Measurements from ENCODE around the gene PPP4C.
A peak's percentile ranks its signal among the peaks of the same experiment; 100 is the strongest.
"Not testable (repeated sequence)": the region's sequence is repeated elsewhere in the genome, so short reads cannot be mapped to it uniquely, and the experiment has no call there.

The PPP4C gene

DNA sequence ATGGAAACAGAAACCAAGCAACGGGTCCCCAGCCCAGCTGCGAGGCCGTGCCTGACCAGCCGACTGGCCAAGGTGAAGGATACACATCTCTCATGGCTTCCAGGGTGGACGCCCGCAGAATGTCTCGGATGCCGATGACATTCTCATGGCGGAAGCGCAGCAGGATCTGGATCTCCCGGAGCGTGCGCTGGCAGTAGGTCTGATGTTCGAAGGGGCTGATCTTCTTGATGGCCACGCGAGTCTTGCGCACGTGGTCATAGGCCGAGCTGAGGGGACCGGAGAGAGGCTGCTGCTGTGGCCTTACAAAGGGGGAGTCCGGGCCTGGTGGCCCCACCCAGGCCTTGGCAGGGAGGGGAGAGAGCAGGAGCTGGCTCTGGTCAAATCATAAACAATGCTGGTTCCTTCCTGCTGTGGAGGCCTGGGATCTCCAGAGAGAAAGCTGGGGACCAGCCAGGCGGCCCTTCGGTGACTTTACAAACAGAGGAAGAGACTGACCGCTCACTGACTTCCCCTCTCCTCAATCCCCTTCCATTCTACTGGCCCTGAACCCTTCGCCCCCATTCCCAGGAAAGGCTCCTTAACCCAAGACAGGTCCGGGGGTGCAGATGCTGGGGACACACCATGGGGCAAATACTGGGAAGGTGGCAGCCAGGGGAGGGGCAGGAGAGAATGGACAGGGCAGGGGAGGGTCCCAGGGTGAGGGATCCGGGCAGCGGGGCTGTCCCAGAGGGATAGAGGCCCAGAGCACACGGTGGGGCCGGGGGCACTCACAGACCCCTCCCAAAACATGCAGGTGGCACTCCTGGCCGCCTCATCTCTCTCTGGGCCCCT is 46.2 kb downstream of the PPP4C start:
- Histone ChIP-seq H3K79me2 (ENCODE audit: low read length) (no peaks in the 10 kb centered on the region), H3K27ac (ENCODE audit: low read length) (no peak overlapping the region), H3K27me3 (ENCODE audit: low read depth, low read length) (no peaks in the 10 kb centered on the region), H3K4me2 (ENCODE audit: low read length) (peak overlapping the region; percentile 99), H2AFZ (ENCODE audit: low read depth, low read length) (no peak overlapping the region), H3K4me1 (ENCODE audit: low read length) (peaks cover 13% of the 10 kb centered on the region), H3K36me3 (replicated peaks; ENCODE audit: low read depth, low read length) (no peaks in the 10 kb centered on the region), H4K20me1 (ENCODE audit: insufficient read depth, low read length) (no peaks in the 10 kb centered on the region), H3K9me3 (ENCODE audit: insufficient read depth, low read length) (no peaks in the 10 kb centered on the region), H3K4me3 (ENCODE audit: low read length) (peak overlapping the region; percentile 95), H3K9ac (ENCODE audit: low read length) (peak overlapping the region; percentile 86)
- no peak for TF ChIP-seq EZH2phosphoT487 (IDR thresholded peaks at IDR 0.05; ENCODE audit: low read depth)
- TF ChIP-seq, protein P1, sequence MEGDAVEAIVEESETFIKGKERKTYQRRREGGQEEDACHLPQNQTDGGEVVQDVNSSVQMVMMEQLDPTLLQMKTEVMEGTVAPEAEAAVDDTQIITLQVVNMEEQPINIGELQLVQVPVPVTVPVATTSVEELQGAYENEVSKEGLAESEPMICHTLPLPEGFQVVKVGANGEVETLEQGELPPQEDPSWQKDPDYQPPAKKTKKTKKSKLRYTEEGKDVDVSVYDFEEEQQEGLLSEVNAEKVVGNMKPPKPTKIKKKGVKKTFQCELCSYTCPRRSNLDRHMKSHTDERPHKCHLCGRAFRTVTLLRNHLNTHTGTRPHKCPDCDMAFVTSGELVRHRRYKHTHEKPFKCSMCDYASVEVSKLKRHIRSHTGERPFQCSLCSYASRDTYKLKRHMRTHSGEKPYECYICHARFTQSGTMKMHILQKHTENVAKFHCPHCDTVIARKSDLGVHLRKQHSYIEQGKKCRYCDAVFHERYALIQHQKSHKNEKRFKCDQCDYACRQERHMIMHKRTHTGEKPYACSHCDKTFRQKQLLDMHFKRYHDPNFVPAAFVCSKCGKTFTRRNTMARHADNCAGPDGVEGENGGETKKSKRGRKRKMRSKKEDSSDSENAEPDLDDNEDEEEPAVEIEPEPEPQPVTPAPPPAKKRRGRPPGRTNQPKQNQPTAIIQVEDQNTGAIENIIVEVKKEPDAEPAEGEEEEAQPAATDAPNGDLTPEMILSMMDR (IDR thresholded peaks at IDR 0.05; ENCODE audit: low read depth, low read length) = no peak

DNA sequence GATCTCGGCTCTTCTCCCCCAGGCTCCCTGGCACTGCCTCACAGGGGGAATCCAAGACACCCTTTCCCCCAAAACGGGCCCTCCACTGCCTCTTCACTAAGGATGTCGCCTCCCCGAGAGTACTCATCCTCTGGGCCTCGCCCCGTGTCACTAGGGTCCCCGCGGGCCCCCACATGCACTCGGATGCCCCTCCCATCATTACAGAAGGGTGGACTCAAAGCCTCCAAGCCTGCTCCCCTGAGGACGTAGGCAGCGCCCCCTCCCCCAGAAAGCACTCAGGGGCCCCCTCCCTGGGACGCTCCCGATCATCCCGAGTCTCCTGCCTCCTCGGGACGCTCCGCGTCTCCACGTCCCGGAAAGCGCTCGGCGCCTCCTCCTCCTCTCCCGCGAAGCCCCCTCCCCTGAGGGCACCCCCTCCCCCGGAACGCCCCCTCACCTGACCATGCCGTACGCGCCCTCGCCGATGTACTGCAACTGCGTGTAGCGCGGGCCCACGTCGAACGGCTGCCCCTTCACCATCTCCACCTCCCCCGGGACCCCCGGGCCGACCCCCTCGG is 46.9 kb downstream of the PPP4C start:
- TF ChIP-seq, protein P1 (IDR thresholded peaks at IDR 0.05; ENCODE audit: low read depth, low read length) = no peak
- TF ChIP-seq EZH2phosphoT487 (IDR thresholded peaks at IDR 0.05; ENCODE audit: low read depth) = no peak
- peak overlapping the region; percentile 85 for H2AFZ ChIP-seq (ENCODE audit: low read depth, low read length)
- no peaks in the 10 kb centered on the region for H3K9me3 ChIP-seq (ENCODE audit: insufficient read depth, low read length)
- H3K79me2 ChIP-seq (ENCODE audit: low read length) = no peaks in the 10 kb centered on the region
- H3K36me3 ChIP-seq (replicated peaks; ENCODE audit: low read depth, low read length) = no peaks in the 10 kb centered on the region
- peak overlapping the region; percentile 95 for H3K4me3 ChIP-seq (ENCODE audit: low read length)
- H3K4me2 ChIP-seq (ENCODE audit: low read length) = peak overlapping the region; percentile 99
- peaks cover 13% of the 10 kb centered on the region for H3K4me1 ChIP-seq (ENCODE audit: low read length)
- H3K27ac ChIP-seq (ENCODE audit: low read length) = no peak overlapping the region
- H4K20me1 ChIP-seq (ENCODE audit: insufficient read depth, low read length) = no peaks in the 10 kb centered on the region
- no peaks in the 10 kb centered on the region for H3K27me3 ChIP-seq (ENCODE audit: low read depth, low read length)
- peak overlapping the region; percentile 86 for H3K9ac ChIP-seq (ENCODE audit: low read length)

DNA sequence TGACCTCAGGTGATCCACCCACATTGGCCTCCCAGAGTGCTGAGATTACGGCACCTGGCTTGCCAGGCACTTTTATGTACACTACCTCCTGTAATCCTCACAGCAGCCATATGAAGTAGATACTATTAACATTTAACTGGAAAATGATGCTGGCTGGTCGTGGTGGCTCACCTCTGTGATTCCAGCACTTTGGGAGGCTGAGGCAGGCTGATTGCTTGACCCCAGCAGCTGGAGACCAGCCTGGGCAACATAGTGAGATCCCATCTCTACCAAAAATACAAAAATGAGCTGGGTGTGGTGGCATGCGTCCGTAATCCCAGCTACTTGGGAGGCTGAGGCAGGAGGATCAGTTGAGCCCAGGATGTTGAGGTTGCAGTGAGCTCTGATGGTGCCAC is 49.2 kb downstream of the PPP4C start:
- Histone ChIP-seq H4K20me1 (ENCODE audit: insufficient read depth, low read length) (no peaks in the 10 kb centered on the region), H3K4me1 (ENCODE audit: low read length) (peaks cover 13% of the 10 kb centered on the region), H3K36me3 (replicated peaks; ENCODE audit: low read depth, low read length) (no peaks in the 10 kb centered on the region), H2AFZ (ENCODE audit: low read depth, low read length) (no peak overlapping the region), H3K4me3 (ENCODE audit: low read length) (no peak overlapping the region), H3K4me2 (ENCODE audit: low read length) (no peak overlapping the region), H3K79me2 (ENCODE audit: low read length) (no peaks in the 10 kb centered on the region), H3K27me3 (ENCODE audit: low read depth, low read length) (no peaks in the 10 kb centered on the region), H3K9ac (ENCODE audit: low read length) (no peak overlapping the region), H3K27ac (ENCODE audit: low read length) (no peak overlapping the region), H3K9me3 (ENCODE audit: insufficient read depth, low read length) (no peaks in the 10 kb centered on the region)
- TF ChIP-seq EZH2phosphoT487 (IDR thresholded peaks at IDR 0.05; ENCODE audit: low read depth) = no peak
- TF ChIP-seq, protein P1 (IDR thresholded peaks at IDR 0.05; ENCODE audit: low read depth, low read length) = no peak

DNA sequence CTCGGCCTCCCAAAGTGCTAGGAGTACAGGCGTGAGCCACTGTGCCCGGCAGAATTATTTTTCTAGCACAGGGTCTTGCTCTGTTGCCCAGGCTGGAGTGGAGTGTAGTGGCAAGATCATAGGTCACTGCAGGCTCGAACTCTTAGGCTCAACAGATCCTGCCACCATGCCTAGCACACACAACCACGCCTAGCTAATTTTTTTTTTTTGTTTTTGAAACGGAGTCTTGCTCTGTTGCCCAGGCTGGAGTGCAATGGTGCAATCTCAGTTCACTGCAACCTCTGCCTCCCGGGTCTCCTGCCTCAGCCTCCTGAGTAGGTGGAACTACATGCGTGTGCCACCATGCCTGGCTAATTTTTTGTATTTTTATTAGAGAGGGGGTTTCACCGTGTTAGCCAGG is 49.9 kb downstream of the PPP4C start:
- H3K27ac ChIP-seq (ENCODE audit: low read length); H3K4me3 ChIP-seq (ENCODE audit: low read length); H3K4me2 ChIP-seq (ENCODE audit: low read length); H3K79me2 ChIP-seq (ENCODE audit: low read length); H3K9me3 ChIP-seq (ENCODE audit: insufficient read depth, low read length); H4K20me1 ChIP-seq (ENCODE audit: insufficient read depth, low read length); H2AFZ ChIP-seq (ENCODE audit: low read depth, low read length); H3K36me3 ChIP-seq (replicated peaks; ENCODE audit: low read depth, low read length); H3K9ac ChIP-seq (ENCODE audit: low read length); H3K27me3 ChIP-seq (ENCODE audit: low read depth, low read length): not testable (repeated sequence)
- peaks cover 13% of the 10 kb centered on the region for H3K4me1 ChIP-seq (ENCODE audit: low read length)
